Measurements from ENCODE around the gene CDK2AP2. TPM values are rescaled to one million over a fixed set of nuclear protein-coding genes. Genes with fewer than 3 reads are reported as not detected.

CDK2AP2 gene
- polyA plus RNA-seq, 1 experiment = 11.7 TPM

DNA sequence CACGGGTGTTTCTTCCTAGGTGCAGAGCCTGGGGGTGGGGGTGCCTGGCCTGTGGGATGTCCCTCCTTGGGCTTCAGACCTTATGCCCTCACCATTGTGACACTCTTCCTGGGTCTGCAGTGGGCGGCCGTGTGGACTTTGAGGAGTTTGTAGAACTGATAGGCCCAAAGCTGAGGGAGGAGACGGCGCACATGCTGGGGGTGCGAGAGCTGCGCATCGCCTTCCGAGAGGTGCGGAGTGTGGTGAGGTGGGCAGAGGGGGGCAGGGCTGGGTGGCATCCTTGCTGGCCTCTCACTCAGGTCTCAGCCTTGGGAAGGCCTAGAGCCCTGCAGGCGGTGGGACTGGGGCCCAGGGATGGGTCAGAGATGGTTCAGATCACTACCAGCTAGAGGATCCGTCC lies 50.5 kb downstream of the CDK2AP2 start:
- no peak overlapping the region for H3K27ac ChIP-seq (ENCODE audit: low read depth, low read length)
- TF ChIP-seq, protein P1, sequence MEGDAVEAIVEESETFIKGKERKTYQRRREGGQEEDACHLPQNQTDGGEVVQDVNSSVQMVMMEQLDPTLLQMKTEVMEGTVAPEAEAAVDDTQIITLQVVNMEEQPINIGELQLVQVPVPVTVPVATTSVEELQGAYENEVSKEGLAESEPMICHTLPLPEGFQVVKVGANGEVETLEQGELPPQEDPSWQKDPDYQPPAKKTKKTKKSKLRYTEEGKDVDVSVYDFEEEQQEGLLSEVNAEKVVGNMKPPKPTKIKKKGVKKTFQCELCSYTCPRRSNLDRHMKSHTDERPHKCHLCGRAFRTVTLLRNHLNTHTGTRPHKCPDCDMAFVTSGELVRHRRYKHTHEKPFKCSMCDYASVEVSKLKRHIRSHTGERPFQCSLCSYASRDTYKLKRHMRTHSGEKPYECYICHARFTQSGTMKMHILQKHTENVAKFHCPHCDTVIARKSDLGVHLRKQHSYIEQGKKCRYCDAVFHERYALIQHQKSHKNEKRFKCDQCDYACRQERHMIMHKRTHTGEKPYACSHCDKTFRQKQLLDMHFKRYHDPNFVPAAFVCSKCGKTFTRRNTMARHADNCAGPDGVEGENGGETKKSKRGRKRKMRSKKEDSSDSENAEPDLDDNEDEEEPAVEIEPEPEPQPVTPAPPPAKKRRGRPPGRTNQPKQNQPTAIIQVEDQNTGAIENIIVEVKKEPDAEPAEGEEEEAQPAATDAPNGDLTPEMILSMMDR (IDR thresholded peaks at IDR 0.05; ENCODE audit: low read depth, low read length) = no peak
- H3K4me3 ChIP-seq (ENCODE audit: low read depth, low read length) = no peak overlapping the region
- no peaks in the 10 kb centered on the region; the same call in 1 of the 2 replicates for H3K9me3 ChIP-seq (ENCODE audit: control insufficient read depth, insufficient read depth, low read length)
- DNase-seq (ENCODE audit: low read depth, low spot score) = no peak
- H3K27me3 ChIP-seq (ENCODE audit: control insufficient read depth, insufficient read depth, low read length) = peaks cover 21% of the 10 kb centered on the region
- ChIA-PET CTCF (no interaction called here), POLR2A (no interaction called here)

Small RNAs within 50 kb of the gene (small RNA-seq; reads per million reads assigned to genes)
- gene MIR6752 (ENCODE audit: insufficient read length, low read depth) = not detected

Other genes with a start within 250 kb of the CDK2AP2 start
- gene GRK2, start 241.7 kb downstream of the CDK2AP2 start, polyA plus RNA-seq (2011; rRNA removed) = 17.3 and 20.2 TPM in 2 replicates
- 14.4 and 18.4 TPM in 2 replicates for gene ANKRD13D, start 218.9 kb downstream of the CDK2AP2 start, polyA plus RNA-seq (2011; rRNA removed)
- gene SSH3, start 204.6 kb downstream of the CDK2AP2 start, polyA plus RNA-seq (2011; rRNA removed) = 16.5 and 20.0 TPM in 2 replicates
- gene POLD4, start 154.6 kb downstream of the CDK2AP2 start, polyA plus RNA-seq (2011; rRNA removed) = 45.9 and 70.6 TPM in 2 replicates
- 11.4 and 12.4 TPM in 2 replicates for gene CLCF1, start 134.6 kb downstream of the CDK2AP2 start, polyA plus RNA-seq (2011; rRNA removed)
- gene RAD9A, start 116.2 kb downstream of the CDK2AP2 start, polyA plus RNA-seq (2011; rRNA removed) = 3.2 and 4.1 TPM in 2 replicates
- 116 and 140 TPM in 2 replicates for gene PPP1CA, start 106.3 kb downstream of the CDK2AP2 start, polyA plus RNA-seq (2011; rRNA removed)
- not detected in 2 replicates for gene TBC1D10C, start 104.1 kb downstream of the CDK2AP2 start, polyA plus RNA-seq (2011; rRNA removed)
- gene CARNS1, start 92.5 kb downstream of the CDK2AP2 start, polyA plus RNA-seq (2011; rRNA removed) = 0.07 and 0.09 TPM in 2 replicates
- gene RPS6KB2, start 79.7 kb downstream of the CDK2AP2 start, polyA plus RNA-seq (2011; rRNA removed) = 36.0 and 37.7 TPM in 2 replicates
- gene PTPRCAP, start 70.5 kb downstream of the CDK2AP2 start, polyA plus RNA-seq (2011; rRNA removed) = 0.07 and 0.12 TPM in 2 replicates
- 69.8 and 96.0 TPM in 2 replicates for gene CORO1B, start 64.7 kb downstream of the CDK2AP2 start, polyA plus RNA-seq (2011; rRNA removed)
- not detected in 2 replicates for gene GPR152, start 55.4 kb downstream of the CDK2AP2 start, polyA plus RNA-seq (2011; rRNA removed)
- not detected in 2 replicates for gene CABP4, start 52.8 kb downstream of the CDK2AP2 start, polyA plus RNA-seq (2011; rRNA removed)
- 14.7 and 22.5 TPM in 2 replicates for gene TMEM134, start 38.9 kb downstream of the CDK2AP2 start, polyA plus RNA-seq (2011; rRNA removed)
- gene AIP, start 25.1 kb downstream of the CDK2AP2 start, polyA plus RNA-seq (2011; rRNA removed) = 55.3 and 75.7 TPM in 2 replicates
- 6.4 and 8.6 TPM in 2 replicates for gene PITPNM1, start 2.8 kb downstream of the CDK2AP2 start, polyA plus RNA-seq (2011; rRNA removed)
- not detected in 2 replicates for gene CABP2, start 15.3 kb upstream of the CDK2AP2 start, polyA plus RNA-seq (2011; rRNA removed)
- gene GSTP1, start 75.7 kb upstream of the CDK2AP2 start, polyA plus RNA-seq (2011; rRNA removed) = 716 and 965 TPM in 2 replicates
- gene NDUFV1, start 98.8 kb upstream of the CDK2AP2 start, polyA plus RNA-seq (2011; rRNA removed) = 79.5 and 89.9 TPM in 2 replicates
- 0.40 and 0.84 TPM in 2 replicates for gene NUDT8, start 121.8 kb upstream of the CDK2AP2 start, polyA plus RNA-seq (2011; rRNA removed)
- gene TBX10, start 131.6 kb upstream of the CDK2AP2 start, polyA plus RNA-seq (2011; rRNA removed) = not detected in 2 replicates
- not detected in 2 replicates for gene ACY3, start 142.6 kb upstream of the CDK2AP2 start, polyA plus RNA-seq (2011; rRNA removed)
- not detected in 2 replicates for gene ALDH3B2, start 166.5 kb upstream of the CDK2AP2 start, polyA plus RNA-seq (2011; rRNA removed)